GM19455 (cell line): ENCODE data around the gene PLPP2.

Experiments
- ATAC-seq: cut with Tn5 transposase; IDR thresholded peaks from one replicate; pipeline ENCODE4 v1.9.1; 2021; ENCODE audit not compliant: unreplicated experiment

PLPP2 gene

DNA sequence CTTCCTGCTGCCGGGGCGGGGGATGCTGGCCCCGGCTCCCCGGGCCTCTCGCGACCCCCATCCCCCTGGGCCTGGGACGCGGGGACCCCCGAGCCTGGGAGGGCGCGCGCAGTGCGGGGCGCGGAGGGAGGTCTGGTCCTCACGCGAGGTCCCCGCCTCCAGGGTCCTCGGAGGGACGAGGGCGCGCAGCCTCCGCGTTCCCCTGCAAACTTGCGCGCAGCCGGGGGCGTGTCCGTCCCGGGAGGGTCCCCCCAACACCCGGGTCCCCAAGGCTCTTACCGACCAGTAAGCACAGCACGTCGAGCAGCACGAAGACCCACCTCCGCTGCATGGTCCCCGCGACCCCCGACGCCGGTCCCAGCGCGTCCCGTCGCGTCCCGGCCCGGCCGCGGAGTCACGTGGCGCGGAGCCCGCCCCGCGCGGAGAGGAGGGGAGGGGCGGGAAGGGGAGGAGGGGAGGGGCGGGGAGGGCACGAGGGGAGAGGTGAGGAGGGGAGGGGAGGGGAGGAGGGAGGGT, at the start of gene PLPP2:
PLPP2 (minus strand) TSS at position 398 of the 516 bp plus-strand sequence; CDS start at position 331, 67 bp downstream.
- ATAC-seq: no peak

DNA sequence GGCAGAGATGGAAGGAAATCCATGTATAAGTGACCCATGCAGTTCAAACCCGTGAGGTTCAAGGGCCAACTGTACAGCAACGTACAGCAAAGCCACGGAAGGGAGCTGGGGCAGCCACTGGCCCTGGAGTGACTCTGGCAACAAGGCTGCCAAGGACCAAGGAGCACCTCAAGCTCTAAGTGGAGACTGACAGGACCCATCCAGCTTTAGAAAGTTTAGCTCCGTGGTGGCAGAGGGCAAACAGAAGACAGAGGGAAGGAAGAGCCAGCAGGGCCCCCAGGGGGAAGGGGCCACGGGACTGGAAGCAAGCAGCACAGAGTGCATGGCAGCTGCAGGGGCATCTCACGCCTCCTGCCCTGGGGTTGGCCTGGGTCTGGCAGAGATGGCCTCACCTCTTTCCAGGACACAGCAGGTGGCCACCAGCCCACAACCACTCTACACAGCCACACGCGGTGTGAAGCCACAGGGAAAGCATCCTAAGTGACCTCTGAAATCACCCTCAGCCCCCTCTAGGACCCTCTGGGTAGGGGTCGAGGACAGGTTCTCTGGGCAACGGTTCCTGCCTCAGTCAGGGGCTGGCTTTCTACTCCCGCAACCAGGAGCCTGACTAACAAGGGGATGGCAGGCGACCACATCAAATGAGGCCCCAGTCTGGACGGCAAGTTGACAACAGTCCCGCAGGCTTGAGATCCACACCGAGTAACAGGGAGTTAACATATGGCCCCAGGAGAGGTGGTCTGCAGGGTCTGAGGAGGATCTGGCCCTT, 49.6 kb upstream of the PLPP2 start:
- no peak for ATAC-seq

DNA sequence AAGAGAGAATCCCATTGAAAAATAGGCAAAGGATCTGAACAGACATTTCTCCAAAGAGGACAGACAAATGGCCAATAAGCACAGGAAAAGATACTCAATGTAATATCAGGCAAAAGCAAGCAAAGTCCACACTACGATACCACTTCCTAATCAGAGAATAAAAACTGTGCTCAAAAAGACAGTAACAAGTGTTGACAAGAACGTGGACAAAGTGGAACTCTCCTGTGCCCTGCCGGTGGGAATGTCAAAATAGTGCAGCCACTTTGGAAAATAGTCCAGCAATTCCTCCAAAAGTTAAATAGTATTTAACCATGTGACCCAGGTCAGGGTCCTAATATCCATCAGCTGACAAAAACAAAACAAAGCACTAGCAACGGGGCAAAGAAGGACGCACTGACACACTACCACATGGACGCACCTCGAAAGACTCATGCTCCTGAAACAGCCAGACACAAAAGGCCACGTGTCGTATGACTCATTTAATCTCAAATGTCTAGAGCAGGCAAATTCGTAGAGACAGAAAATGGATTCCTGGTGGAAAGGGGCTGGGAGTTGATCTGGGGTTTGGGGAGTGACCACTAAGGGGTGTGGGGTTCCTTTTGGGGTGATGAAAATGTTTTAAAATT, 48.2 kb upstream of the PLPP2 start:
- ATAC-seq: no peak

DNA sequence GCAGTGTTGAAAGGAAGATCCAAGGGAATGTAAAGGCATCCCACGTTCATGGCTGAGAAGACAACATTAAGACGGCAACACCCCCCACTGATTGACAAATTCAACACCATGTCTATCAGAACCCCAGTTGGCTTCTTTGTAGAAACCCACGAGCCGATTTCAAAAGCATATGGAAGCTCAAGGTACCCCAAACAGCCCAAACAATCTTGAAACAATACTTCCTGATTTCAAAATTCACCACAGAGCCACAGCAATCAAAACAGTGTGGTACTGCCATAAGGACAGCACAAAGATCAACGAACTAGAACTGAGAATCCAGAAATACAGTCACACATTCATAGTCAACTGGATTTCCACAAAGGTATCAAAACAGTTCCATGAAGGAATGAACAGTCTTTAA, 47.2 kb upstream of the PLPP2 start:
- ATAC-seq: no peak

DNA sequence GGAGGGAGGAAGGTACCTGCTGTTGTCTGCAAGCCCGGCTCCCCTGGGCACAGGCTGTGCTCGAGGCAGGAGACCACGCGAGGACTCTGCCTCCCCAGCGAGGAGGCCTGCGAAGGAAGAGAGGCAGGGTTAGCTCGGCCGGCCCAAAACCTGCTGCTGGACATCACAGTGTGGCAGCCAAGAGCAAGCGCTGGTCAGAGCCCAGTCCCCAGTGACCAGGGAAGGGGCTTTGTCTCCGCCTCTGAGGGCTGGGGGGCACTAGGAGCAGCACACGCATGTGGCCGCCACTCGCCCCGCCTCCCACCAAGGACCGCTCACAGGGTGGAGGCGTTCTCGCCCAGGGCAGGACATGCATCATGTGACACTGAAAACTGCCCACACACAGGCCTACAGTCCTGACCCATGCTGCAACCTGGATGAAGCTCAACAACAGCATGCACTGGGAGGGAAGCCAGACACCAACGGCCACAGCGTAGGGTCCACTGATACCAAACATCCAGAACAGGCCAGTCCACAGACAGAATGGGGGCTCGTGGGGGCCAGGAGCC, 44.9 kb upstream of the PLPP2 start:
- ATAC-seq: no peak

DNA sequence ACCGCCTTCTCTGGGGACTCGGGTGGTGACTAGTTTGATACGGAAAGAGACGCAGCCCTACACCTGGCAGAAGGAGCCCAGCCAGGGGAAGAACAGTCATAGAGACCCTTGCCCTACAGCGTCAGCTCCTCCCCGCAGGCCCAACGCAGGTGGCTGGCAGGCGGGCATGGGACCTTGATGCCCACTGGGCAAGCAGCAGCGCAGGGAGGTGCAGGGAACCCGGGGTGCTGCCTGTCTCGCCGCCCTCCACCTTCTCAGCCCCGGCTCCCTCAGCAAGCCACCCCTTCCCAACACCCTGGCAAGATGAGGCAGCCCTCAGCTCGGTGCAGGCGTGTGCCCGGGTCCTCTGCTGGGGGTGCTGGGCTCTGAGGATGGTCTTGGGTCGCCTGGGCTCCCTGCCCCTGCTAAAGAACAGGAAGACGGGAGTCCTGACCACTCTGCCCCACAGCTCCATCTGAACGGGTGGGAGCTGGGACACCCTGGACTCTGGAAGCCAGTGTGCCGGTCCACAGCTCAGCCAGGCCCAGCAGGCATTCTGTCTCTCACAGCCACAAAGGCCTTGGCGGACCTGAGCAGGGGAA, 44.4 kb upstream of the PLPP2 start:
- no peak for ATAC-seq

DNA sequence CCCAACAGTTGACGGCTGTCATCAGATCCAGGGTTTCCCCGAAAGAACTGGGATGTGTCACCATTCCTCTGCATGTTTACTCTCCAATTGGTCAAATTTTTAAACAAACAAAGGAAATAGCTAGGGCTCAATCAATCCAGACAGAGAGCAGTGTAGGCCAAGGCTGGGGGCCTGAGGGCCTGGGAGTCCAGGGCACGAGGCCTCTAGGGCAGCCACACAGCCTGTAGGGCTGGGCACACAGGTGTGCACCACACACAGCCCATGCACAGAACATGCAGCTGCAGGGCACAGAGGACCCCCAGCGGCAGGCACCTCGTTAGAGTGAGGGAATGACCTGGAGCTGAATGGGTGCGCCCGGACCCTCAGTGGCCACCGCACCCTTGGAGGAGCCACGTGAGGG, 43.9 kb upstream of the PLPP2 start:
- no peak for ATAC-seq

DNA sequence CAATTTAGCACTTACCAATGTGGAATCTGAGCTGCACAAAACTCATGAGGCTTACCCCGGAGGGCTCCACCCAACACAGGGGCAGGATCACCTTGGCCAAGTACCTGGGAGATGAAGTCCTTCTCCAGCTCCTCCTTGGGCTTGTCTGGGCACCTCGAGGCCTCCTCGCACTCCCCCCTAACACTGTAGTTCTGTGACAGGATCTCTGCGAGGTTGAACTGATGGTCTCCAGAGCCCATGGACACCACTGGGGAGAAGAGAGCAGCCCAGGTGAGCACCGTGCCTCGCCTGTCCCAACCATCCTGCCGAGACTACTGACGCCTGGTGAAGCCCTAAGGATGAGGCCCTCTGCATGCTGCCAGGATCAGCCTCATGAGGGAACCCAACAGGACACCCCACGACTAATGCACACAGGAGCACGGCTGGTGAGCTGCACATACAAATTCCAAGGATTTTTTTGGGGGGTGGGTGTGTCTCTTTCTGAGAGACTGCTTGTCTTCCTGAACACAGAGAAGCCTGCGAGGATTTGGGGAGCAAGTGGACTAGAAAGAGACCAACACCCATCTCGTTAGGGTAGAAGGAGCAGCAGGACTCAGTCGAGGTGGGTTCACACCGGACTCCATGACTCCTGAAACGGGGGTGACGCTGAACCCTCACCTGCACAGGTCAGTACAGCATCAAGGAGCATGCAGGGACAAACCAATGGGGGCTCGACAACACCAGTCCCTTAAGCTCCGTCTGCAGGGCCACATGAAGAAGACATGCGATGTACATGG, 43.3 kb upstream of the PLPP2 start:
- no peak for ATAC-seq

DNA sequence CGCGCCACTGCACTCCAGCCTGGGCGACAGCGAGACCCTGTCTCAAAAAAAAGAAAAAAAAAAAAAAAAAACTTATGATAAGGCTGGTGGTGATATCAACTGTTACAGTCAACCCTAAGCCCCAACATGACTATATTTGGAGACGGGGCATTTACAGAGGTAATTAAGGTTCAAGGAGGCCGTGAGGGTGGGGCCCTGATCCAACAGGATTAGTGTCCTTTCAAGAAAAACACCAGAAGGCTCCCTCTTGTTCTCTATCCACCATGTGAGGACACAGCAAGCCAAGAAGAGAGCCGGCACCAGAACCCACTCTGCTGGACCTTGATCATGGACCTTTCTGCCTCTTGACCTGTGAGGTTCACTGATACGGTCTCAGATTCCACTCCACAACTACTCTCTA, 39.3 kb upstream of the PLPP2 start:
- ATAC-seq: no peak

DNA sequence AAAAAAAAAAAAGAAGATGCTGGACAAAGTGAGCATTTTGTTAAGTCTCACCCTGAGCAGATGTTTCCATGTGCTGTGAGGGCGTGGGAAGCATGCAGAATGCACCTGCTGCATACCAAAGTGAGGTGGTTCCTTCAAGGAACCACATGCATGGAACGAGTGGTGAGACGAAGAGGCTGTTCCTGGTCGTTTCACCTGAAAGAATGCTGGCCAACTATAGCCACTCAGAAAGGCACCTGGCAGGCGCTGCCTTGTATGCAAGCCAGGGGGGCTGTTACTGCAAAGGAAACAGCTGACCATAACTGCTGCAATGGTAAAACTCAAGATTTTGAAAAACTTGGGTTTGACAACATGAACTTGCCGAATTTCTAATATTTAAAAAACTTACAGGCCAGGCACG, 38.7 kb upstream of the PLPP2 start:
- ATAC-seq: no peak

DNA sequence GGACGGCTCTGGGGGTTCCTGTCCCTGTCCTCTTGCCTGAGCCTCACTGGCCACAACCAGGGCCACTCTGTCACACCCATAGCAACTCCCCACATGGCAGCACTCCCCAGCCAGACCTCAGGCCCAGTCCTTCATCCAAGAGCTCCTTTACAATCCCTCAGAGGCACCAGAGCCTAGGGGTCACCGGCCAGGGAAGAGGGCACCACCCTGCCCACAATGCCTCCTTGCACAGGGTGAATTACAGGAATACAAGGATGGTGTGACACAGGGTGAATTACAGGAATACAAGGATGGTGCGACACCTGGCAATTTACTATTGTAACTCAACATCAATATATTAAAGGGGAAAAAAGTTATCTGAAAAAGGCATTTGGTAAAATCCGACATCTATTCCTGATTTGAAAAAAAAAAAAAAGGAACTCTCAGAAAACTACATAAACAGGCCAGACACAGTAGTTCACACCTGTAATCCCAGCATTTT, 36.9 kb upstream of the PLPP2 start:
- no peak for ATAC-seq

DNA sequence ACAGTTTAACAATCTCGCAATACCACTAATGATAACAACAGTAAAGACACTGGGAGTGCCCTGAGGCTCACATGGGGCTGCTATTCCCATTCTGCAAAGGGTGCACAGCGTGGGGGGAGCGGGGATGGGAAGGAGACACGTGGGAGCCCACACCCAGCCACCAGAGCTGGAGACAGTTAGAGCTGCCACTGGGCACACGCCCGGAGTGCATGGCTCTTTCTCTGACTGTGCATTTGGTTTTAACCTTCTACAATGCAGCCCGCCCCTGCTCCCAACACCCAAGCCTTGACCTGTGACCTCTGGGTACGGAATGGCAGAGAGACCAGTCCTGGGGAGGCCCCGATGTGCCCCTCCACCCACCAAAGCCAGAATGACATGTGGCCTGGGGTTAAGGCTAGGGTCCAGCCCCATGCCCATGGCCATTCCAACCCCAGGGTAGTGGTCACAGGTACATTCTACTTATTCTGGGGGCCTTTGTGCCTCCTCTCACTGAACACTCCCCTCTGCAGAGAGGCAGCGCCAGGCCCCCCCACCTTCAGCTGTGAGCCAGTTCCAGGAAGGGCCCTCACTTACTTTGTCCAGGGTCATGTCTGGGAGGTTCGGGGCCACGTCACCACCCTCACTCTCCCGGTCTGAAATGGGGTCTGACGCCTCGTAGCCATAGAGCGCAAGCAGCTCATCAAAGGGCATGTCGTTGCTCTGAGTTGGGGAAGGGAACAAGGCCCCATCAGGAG, 36.3 kb upstream of the PLPP2 start:
- ATAC-seq: no peak

DNA sequence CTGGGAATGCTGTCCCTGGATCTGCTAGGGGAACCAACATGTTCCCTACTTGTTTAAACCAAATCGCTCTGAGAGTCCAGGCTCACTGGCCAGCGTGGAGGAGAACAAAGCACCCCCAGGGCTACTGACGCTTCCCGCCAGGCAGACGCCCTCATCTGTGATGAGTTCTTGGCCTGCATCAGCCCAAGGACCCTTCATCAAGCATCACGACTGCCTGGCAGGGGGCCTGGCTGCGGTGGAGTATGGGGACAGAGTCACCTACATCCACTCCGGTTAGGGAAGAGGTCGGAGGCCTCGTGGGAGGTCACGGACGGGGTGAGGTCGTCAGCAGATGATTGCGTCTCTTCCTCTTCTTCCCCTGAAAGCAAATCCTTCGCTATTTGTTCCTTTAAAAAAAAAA, 35.7 kb upstream of the PLPP2 start:
- ATAC-seq: no peak

DNA sequence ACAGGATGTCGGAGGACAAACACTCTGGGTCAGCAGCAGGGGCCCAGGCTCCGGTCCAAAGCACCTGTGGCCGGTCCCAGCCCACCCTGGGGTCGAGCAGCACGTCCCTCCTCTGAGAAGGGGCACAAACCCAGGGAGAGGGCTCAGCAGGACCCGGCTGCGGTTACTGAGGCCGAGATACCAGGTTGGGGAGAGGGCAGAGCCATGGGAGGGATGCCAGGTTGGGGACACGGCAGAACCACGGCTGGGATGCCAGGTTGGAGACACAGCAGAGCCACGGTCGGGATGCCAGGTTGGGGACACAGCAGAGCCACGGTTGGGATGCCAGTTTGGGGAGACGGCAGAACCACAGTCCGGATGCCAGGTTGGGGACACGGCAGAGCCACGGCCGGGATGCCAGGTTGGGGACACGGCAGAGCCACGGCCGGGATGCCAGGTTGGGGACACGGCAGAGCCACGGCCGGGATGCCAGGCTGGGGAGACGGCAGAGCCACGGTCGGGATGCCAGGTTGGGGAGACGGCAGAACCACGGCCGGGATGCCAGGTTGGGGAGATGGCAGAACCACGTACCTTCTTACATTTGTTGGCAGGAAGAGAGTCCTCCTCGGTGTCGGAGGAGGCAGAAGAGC, 34.8 kb upstream of the PLPP2 start:
- ATAC-seq: no peak

DNA sequence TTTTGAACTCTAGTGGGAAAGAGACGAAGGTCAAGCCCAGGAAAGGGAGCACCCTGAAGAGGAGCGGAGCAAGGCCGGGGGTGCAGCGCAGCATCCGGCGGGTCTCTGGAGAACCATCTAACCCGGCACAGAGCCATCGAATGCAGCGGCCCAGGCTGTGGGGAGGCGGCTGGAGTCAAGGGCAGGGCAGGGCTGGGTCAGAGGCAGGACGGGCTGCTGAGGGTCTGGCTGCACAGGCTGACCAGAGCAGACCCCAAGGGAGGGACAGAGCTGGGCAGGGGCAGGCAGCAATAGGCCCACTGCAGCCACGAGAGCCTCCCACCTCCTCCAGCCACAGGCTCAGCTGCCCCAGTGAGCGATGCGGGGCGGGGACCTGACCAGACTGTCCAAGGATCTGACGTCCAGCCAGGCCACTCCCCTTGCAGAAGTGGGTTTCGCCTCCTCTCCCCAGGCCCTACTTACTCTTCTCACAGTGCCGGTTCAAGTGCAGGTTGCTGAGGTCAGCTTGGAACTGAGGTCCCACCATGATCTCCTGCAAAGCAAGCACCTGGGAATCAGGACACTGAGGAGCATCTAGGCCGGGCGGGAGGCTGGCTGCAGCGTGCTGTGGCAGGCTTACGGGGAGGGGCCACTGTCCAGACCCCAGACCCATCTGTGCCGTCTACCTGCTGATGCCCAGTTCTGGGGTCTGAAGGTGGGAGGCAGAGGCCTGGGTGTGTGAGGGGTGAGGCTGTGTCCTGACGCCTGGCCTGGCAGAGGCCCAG, 34.2 kb upstream of the PLPP2 start:
- ATAC-seq: no peak

DNA sequence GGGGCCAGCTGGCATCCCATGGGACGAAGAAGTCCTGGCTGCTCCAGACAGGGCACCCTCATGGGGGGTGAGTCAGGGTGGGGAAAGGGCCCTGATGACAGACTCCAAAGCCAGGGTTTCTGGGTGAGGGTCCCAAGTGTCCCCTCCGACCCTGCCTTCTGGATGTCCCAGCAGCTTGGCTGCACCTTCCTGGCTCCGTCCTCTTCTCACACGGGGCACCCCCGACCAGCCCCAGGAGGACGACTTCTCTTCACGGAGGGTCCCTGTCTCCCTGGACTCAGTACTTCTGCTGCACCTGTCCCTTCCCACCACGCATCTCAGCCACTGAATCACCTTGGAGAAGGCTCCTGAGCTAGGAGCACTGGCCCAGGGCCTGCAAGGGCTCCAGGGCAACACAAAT, 33.5 kb upstream of the PLPP2 start:
- no peak for ATAC-seq

DNA sequence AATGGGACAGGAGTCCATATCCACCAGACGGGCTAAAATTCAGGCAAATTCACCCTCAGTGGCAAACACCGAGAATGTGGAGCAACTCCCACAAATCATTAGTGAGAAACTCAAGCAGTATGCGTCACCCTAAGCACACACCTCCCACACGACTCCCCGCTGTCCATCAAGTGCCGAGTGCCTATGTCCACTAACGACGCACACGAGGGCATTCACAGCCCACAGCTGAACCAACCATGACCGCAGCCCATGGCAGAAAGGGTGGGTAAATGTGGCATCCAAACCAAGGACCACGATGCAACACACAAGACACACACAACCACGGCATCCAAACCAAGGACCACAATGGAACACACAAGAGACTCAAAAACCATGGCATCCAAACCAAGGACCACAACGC, 31.4 kb upstream of the PLPP2 start:
- no peak for ATAC-seq

DNA sequence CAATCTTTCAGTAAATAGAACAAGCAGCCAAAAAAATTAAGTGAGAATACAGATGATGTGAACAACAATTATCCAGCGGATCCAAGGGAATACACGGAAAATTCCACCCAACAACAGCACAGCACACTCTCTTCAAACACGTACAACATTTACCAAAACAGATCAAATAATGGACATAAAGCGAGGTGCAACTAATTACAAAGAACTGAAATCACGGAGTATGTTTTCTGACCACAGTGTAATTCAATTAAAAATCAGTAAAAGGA, 27.2 kb upstream of the PLPP2 start:
- no peak for ATAC-seq

DNA sequence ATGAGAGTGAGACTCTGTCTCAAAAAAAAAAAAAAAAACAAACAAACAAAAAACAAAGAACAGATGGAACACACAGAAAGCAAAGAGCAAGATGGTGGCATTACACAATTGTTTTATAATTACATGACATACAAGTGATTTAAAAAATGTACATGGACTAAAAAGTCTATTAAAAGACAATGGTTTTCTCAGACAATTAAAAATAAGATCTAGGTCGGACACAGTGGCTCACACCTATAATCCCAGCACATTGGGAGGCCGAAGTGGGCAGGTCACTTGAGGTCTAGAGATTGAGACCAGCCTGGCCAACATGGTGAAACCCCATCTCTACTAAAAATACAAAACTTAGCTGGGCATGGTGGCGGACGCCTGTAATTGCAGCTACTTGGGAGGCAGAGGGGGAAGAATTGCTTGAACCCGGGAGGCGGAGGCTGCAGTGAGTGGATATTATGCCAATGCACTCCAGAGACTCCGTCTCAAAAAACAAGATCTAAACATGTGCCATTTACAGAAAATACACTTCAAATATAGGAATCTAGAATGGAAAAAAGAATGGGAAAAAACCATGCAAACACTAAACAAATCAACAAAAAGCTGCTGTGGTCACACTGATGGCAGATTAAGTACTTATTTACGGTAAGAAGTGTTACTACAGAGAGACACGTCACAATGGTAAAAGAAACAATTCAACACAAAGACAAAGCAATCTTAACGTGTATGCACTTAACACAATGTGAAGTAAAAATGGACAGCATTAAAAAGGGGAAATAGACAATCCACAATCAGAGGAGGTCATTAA, 26.7 kb upstream of the PLPP2 start:
- no peak for ATAC-seq
